Dermis blood vessel endothelial cell (primary cell): ENCODE data around the gene PSMD1. TPM values are rescaled to one million over a fixed set of nuclear protein-coding genes. Genes with fewer than 3 reads are reported as not detected.
A peak's percentile ranks its signal among the peaks of the same experiment; 100 is the strongest.
"Not testable (repeated sequence)": the region's sequence is repeated elsewhere in the genome, so short reads cannot be mapped to it uniquely, and the experiment has no call there.

Experiments used
- DNase-seq: peaks from one replicate; pipeline ENCODE4 v3.0.0; 2010
- total RNA-seq: library from RNA; depleted of rRNA; stranded (reverse); fragments of >200 nt; gene quantifications from 2 replicates; pipeline ENCODE4 v1.2.3, GENCODE V29; 2014

PSMD1 gene
- total RNA-seq, 1 donor from 2014 or later: 115 TPM

- DNase-seq: peak; percentile 45
These were observed 2.3 kb downstream of the PSMD1 start for GRCh38 chr2:231058761-231059550.

- no peak for DNase-seq
These were observed 3.1 kb downstream of the PSMD1 start for GRCh38 chr2:231059756-231060155.

GRCh38 chr2:231062776-231063175 lies 6.1 kb downstream of the PSMD1 start:
- DNase-seq: no peak

GRCh38 chr2:231063347-231063746 lies 6.7 kb downstream of the PSMD1 start:
- no peak for DNase-seq

- no peak for DNase-seq
These were observed 9.3 kb downstream of the PSMD1 start for GRCh38 chr2:231065966-231066365.

- not testable (repeated sequence) for DNase-seq
These were observed 10.9 kb downstream of the PSMD1 start for GRCh38 chr2:231067531-231067930.

GRCh38 chr2:231068525-231069222 lies 12.0 kb downstream of the PSMD1 start:
- peak; percentile 65 for DNase-seq

- peak; percentile 57 for DNase-seq
These were observed 12.8 kb downstream of the PSMD1 start for GRCh38 chr2:231069379-231070054.

GRCh38 chr2:231084565-231084964 lies 27.9 kb downstream of the PSMD1 start:
- no peak for DNase-seq

GRCh38 chr2:231088754-231089153 lies 32.1 kb downstream of the PSMD1 start:
- DNase-seq: no peak

- DNase-seq: no peak
These were observed 37.3 kb downstream of the PSMD1 start for GRCh38 chr2:231093933-231094332.

GRCh38 chr2:231094736-231095346 lies 38.2 kb downstream of the PSMD1 start:
- no peak for DNase-seq

GRCh38 chr2:231099918-231100317 lies 43.3 kb downstream of the PSMD1 start:
- no peak for DNase-seq

- DNase-seq: not testable (repeated sequence)
These were observed 43.7 kb downstream of the PSMD1 start for GRCh38 chr2:231100321-231100720.

GRCh38 chr2:231100990-231101389 lies 44.3 kb downstream of the PSMD1 start:
- no peak for DNase-seq

GRCh38 chr2:231102772-231103171 lies 46.1 kb downstream of the PSMD1 start:
- no peak for DNase-seq

- peak; percentile 84 for DNase-seq
These were observed 47.5 kb downstream of the PSMD1 start for GRCh38 chr2:231104115-231104713.

GRCh38 chr2:231110551-231110950 lies 53.9 kb downstream of the PSMD1 start:
- DNase-seq: peak; percentile 85

- DNase-seq: no peak
These were observed 55.3 kb downstream of the PSMD1 start for GRCh38 chr2:231111987-231112386.

- DNase-seq: no peak
These were observed 56.8 kb downstream of the PSMD1 start for GRCh38 chr2:231113489-231113888.

GRCh38 chr2:231115651-231116050 lies 59.0 kb downstream of the PSMD1 start:
- DNase-seq: no peak

GRCh38 chr2:231117148-231117547 lies 60.5 kb downstream of the PSMD1 start:
- no peak for DNase-seq
